ENCODE data around the gene CDK12. TPM values are rescaled to one million over a fixed set of nuclear protein-coding genes. Genes with fewer than 3 reads are reported as not detected.
A peak's percentile ranks its signal among the peaks of the same experiment; 100 is the strongest.
"Not testable (repeated sequence)": the region's sequence is repeated elsewhere in the genome, so short reads cannot be mapped to it uniquely, and the experiment has no call there.

CDK12 gene
- total RNA-seq: 10 to 100 TPM; 29.1 to 65.9 (median 50.3) TPM
- polyA plus RNA-seq: 10 to 100 TPM; 17.8 to 31.8 TPM
- long read RNA-seq, donor 1, transcript CDK12-208 (1 exons, 1,963 nt): major isoform, 5 of 32 reads
- long read RNA-seq, donor 1, partial matches to known transcripts: 7 of 32 reads
- long read RNA-seq, donor 1, other reads (novel, unspliced or antisense): 20 of 32 reads
- long read RNA-seq, donor 2, full-length matches to known transcripts: 12 of 44 reads
- long read RNA-seq, donor 2, partial matches to known transcripts: 32 of 44 reads
- long read RNA-seq, donor 2, other reads (novel, unspliced or antisense): 0 of 44 reads
- long read RNA-seq, donor 3, full-length matches to known transcripts: 4 of 17 reads
- long read RNA-seq, donor 3, partial matches to known transcripts: 8 of 17 reads
- long read RNA-seq, donor 3, other reads (novel, unspliced or antisense): 5 of 17 reads

- H3K27ac ChIP-seq: peak within 1 kb of the TSS; percentile 84 to 88
- H3K4me3 ChIP-seq: peak within 1 kb of the TSS; percentile 79
- DNase-seq: peak; percentile 96 to 98 (median 96)
- no peaks in the 10 kb centered on the region for H3K27me3 ChIP-seq
- H3K4me1 ChIP-seq (ENCODE audit: insufficient read depth): peaks cover 3% of the 10 kb centered on the region
- H3K9me3 ChIP-seq: no peaks in the 10 kb centered on the region
- H3K36me3 ChIP-seq: no peaks in the 10 kb centered on the region
- intact Hi-C loops (cut with DNase I): no loop called here
- peak; percentile 91 for TF ChIP-seq POLR2A (IDR thresholded peaks at IDR 0.05)
- no peak for TF ChIP-seq EP300 (IDR thresholded peaks at IDR 0.05)
- 1% methylated on average over 51 of the region's 51 CpGs for WGBS, 3 donors
Measured at GRCh38 chr17:39461113-39461925, at the start of gene CDK12. Gene CDK12, plus strand, starts transcription at chr17:39461486. Its CDS starts 586 bp downstream, at chr17:39462072.

GRCh38 chr17:39416141-39416540, 45.1 kb upstream of the CDK12 start:
- 75 to 86% (median 76%) methylated on average over 1 of the region's 1 CpG for WGBS, 3 donors
- H3K4me1 ChIP-seq (ENCODE audit: insufficient read depth): no peaks in the 10 kb centered on the region
- no peaks in the 10 kb centered on the region for H3K36me3 ChIP-seq
- no peaks in the 10 kb centered on the region for H3K9me3 ChIP-seq
- no peak for DNase-seq
- H3K27ac ChIP-seq: no peak overlapping the region
- no peak for TF ChIP-seq POLR2A (IDR thresholded peaks at IDR 0.05)
- TF ChIP-seq EP300 (IDR thresholded peaks at IDR 0.05): no peak
- TF ChIP-seq CTCF (IDR thresholded peaks at IDR 0.05): no peak
- intact Hi-C loops (cut with DNase I): no loop called here
- H3K4me3 ChIP-seq: no peak overlapping the region
- no peaks in the 10 kb centered on the region for H3K27me3 ChIP-seq

- DNase-seq: no peak
- Histone ChIP-seq H3K9me3 (no peaks in the 10 kb centered on the region), H3K36me3 (no peaks in the 10 kb centered on the region), H3K27ac (no peak overlapping the region), H3K4me1 (ENCODE audit: insufficient read depth) (no peaks in the 10 kb centered on the region), H3K27me3 (no peaks in the 10 kb centered on the region), H3K4me3 (no peak overlapping the region)
- 95 to 97% (median 96%) methylated on average over 4 of the region's 4 CpGs for WGBS, 3 donors
- no peak for TF ChIP-seq EP300 (IDR thresholded peaks at IDR 0.05)
- TF ChIP-seq CTCF (IDR thresholded peaks at IDR 0.05): no peak
- TF ChIP-seq POLR2A (IDR thresholded peaks at IDR 0.05): no peak
- intact Hi-C loops (cut with DNase I): no loop called here
Measured at GRCh38 chr17:39429600-39429999, 31.7 kb upstream of the CDK12 start.

- H3K27me3 ChIP-seq; DNase-seq; H3K4me3 ChIP-seq; intact Hi-C loops (cut with DNase I); H3K36me3 ChIP-seq; H3K9me3 ChIP-seq; H3K4me1 ChIP-seq (ENCODE audit: insufficient read depth); H3K27ac ChIP-seq: not testable (repeated sequence)
- 92 to 99% (median 97%) methylated on average over 2 of the region's 2 CpGs for WGBS, 3 donors
Measured at GRCh38 chr17:39439868-39440267, 21.4 kb upstream of the CDK12 start.

GRCh38 chr17:39443326-39443725, 18.0 kb upstream of the CDK12 start:
- no peaks in the 10 kb centered on the region for H3K9me3 ChIP-seq
- no peak overlapping the region for H3K4me3 ChIP-seq
- no peak for DNase-seq
- H3K4me1 ChIP-seq (ENCODE audit: insufficient read depth): no peaks in the 10 kb centered on the region
- no peaks in the 10 kb centered on the region for H3K27me3 ChIP-seq
- intact Hi-C loops (cut with DNase I): no loop called here
- no peak overlapping the region for H3K27ac ChIP-seq
- no peak for TF ChIP-seq POLR2A (IDR thresholded peaks at IDR 0.05)
- no peak for TF ChIP-seq EP300 (IDR thresholded peaks at IDR 0.05)
- no peak for TF ChIP-seq CTCF (IDR thresholded peaks at IDR 0.05)
- H3K36me3 ChIP-seq: no peaks in the 10 kb centered on the region

Measured in ovary (tissue), 10 donors.